Measurements from ENCODE around the gene GCAT.

- TF ChIP-seq POLR2A (IDR thresholded peaks at IDR 0.05; ENCODE audit: low read depth) (no peak), POLR2AphosphoS5 (IDR thresholded peaks at IDR 0.05) (no peak), CTCF (IDR thresholded peaks at IDR 0.05) (no peak), EP300 (IDR thresholded peaks at IDR 0.05) (no peak)
Observed at GRCh38 chr22:37830093-37830842, 22.5 kb downstream of the GCAT start.

All from esophagus muscularis mucosa (tissue), 4 donors.